Nasal cavity respiratory epithelium epithelial cell of viscerocranial mucosa (primary cell): ENCODE data around the gene REPS1. TPM values are rescaled to one million over a fixed set of nuclear protein-coding genes. Genes with fewer than 3 reads are reported as not detected.

Source experiments
- total RNA-seq: library from RNA; depleted of rRNA; stranded (reverse); fragments of >200 nt; gene quantifications from 2 replicates; pipeline ENCODE4 v1.2.3, GENCODE V29; 2014

REPS1 gene, protein sequence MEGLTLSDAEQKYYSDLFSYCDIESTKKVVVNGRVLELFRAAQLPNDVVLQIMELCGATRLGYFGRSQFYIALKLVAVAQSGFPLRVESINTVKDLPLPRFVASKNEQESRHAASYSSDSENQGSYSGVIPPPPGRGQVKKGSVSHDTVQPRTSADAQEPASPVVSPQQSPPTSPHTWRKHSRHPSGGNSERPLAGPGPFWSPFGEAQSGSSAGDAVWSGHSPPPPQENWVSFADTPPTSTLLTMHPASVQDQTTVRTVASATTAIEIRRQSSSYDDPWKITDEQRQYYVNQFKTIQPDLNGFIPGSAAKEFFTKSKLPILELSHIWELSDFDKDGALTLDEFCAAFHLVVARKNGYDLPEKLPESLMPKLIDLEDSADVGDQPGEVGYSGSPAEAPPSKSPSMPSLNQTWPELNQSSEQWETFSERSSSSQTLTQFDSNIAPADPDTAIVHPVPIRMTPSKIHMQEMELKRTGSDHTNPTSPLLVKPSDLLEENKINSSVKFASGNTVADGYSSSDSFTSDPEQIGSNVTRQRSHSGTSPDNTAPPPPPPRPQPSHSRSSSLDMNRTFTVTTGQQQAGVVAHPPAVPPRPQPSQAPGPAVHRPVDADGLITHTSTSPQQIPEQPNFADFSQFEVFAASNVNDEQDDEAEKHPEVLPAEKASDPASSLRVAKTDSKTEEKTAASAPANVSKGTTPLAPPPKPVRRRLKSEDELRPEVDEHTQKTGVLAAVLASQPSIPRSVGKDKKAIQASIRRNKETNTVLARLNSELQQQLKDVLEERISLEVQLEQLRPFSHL
- total RNA-seq = 47.8 and 56.1 TPM in 2 replicates

DNA sequence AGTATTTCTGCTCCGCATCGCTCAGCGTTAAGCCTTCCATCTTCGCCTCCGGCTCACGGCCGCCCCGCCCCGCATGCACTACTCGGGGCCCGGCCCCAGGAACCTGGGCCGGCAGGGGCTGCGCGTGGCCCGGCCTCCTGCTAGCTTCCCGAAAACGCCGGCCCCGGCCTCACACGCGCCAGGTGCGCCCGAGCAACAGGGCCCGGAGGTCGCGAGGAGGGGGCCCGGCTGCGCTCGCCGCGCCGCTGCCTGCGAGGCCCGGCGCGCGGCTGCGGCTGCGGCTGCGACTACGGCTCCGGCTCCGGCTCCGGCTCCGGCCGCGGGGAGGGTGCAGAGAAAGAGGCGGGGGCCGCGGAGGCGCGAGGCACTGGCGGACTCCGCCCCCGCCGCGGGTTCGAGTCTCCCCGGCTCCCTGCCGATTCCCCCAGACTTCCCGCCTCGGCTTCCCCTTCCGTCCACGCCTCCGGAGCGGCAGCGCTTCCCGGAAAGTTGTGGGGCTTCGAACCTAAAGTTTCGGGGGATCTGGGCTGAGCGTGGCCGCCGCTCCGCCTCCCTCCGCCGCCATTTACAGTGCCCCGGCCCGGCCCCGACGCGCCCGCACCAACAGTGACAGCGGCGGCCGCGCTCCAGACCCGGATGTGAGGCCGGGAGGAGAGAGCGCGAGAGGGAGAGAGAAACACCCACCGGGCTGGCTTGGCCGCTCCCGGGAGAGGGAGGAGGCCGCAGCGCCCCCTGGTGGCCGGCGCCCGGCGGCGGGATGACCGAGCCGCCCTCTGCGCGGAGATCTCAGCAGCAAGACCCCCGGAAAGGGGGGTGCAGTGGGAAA lies at the start of gene REPS1:
Gene REPS1, minus strand, starts transcription at position 611 of the 826 bp plus-strand sequence. Its CDS starts 571 bp downstream, at position 40.

GRCh38 chr6:139028658-139029469 lies 40.8 kb upstream of the REPS1 start, which contains the start of gene ABRACL:
Gene ABRACL (plus strand): TSS chr6:139028745. CDS start chr6:139034161, 5,416 bp downstream.

Other genes with a start within 250 kb of the REPS1 start
- gene CCDC28A, start 214.5 kb downstream of the REPS1 start, total RNA-seq = 12.0 and 13.5 TPM in 2 replicates
- 0.07 and 0.34 TPM in 2 replicates for gene ECT2L, start 192.2 kb downstream of the REPS1 start, total RNA-seq
- 39.4 and 53.7 TPM in 2 replicates for gene ABRACL, start 40.5 kb upstream of the REPS1 start, total RNA-seq
- gene HECA, start 146.8 kb upstream of the REPS1 start, total RNA-seq = 32.0 and 34.5 TPM in 2 replicates